ENCODE results near the gene PRPF40A. TPM values are rescaled to one million over a fixed set of nuclear protein-coding genes. Genes with fewer than 3 reads are reported as not detected.

PRPF40A gene
- total RNA-seq, 1 donor from 2014 or later = 74.6 TPM

DNA sequence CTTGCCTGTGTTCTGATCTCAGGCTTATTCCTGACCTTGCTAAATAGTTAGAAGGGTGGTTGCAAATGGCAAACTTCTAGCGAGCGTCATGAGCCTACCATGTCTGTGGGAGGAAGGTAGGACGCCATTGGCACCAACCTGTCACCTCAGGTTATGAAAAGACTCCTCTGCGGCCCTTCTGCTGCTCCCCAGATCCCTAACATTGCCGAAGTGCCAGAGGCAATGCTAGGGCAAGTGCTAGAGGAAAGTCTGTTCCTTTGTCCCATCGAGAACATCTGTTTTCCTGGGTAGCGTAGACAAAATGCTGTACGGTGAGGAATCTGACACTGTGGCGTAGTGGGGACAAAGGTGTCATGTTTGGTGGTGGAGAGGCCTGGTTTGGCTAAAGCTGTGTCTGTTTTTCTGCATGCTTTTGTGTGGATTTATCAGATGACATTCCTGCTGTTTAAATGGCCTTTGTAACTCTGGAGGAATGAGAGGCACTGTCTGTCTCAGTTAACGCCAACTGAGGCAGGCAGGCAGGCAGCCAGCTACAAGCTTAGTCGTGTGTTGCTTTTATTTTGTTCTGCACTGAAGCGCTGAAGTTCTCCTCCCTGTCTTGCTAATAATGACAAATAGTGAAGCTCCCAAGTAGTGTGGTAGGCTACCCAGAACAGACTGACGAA lies 94.1 kb downstream of the PRPF40A start:
- Histone ChIP-seq H3K4me1 (no peaks in the 10 kb centered on the region), H3K27me3 (no peaks in the 10 kb centered on the region), H3K4me3 (no peak overlapping the region), H3K27ac (no peak overlapping the region), H3K36me3 (peaks cover 0 to 8% of the 10 kb centered on the region in 2 donors), H3K9me3 (no peaks in the 10 kb centered on the region)
- intact Hi-C loops (cut with DNase I) = no loop called here
- peak in 1 of 2 donors; percentile 56 for DNase-seq (ENCODE audit: extremely low spot score in 2 of 2)
- TF ChIP-seq POLR2AphosphoS5 (IDR thresholded peaks at IDR 0.05; ENCODE audit: insufficient read depth in 1 of 2, low read depth in 1 of 2) (no peak), POLR2A (IDR thresholded peaks at IDR 0.05) (no peak)
- TF ChIP-seq, protein P1, sequence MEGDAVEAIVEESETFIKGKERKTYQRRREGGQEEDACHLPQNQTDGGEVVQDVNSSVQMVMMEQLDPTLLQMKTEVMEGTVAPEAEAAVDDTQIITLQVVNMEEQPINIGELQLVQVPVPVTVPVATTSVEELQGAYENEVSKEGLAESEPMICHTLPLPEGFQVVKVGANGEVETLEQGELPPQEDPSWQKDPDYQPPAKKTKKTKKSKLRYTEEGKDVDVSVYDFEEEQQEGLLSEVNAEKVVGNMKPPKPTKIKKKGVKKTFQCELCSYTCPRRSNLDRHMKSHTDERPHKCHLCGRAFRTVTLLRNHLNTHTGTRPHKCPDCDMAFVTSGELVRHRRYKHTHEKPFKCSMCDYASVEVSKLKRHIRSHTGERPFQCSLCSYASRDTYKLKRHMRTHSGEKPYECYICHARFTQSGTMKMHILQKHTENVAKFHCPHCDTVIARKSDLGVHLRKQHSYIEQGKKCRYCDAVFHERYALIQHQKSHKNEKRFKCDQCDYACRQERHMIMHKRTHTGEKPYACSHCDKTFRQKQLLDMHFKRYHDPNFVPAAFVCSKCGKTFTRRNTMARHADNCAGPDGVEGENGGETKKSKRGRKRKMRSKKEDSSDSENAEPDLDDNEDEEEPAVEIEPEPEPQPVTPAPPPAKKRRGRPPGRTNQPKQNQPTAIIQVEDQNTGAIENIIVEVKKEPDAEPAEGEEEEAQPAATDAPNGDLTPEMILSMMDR (IDR thresholded peaks at IDR 0.05) = no peak

DNA sequence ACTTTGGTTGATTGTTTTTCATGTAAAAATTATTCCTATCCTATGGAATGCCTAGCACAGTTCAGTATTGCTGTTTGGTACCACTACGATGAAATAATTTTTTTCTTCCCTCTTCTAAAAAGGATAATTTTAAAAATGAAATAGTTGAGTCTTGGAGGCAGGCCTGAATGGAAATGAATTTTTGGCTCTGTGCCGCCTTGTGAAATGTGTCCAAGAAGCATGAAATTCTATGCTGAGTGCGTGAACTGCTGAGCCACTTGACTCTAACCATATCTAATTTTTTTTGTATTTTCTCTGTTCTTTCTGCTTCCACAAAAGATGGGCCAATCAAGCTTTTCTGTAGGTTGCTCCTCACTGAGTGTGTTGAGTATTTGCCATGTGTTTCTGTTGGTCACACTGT lies 95.0 kb downstream of the PRPF40A start:
- no peaks in the 10 kb centered on the region for H3K27me3 ChIP-seq
- H3K36me3 ChIP-seq = peaks cover 0 to 13% of the 10 kb centered on the region in 2 donors
- DNase-seq (ENCODE audit: extremely low spot score in 2 of 2) = no peak
- intact Hi-C loops (cut with DNase I) = no loop called here
- H3K4me1 ChIP-seq = no peaks in the 10 kb centered on the region
- H3K27ac ChIP-seq = no peak overlapping the region
- TF ChIP-seq POLR2AphosphoS5 (IDR thresholded peaks at IDR 0.05; ENCODE audit: insufficient read depth in 1 of 2, low read depth in 1 of 2) = no peak
- TF ChIP-seq POLR2A (IDR thresholded peaks at IDR 0.05) = no peak
- TF ChIP-seq, protein P1 (IDR thresholded peaks at IDR 0.05) = no peak
- H3K9me3 ChIP-seq = no peaks in the 10 kb centered on the region
- no peak overlapping the region for H3K4me3 ChIP-seq

DNA sequence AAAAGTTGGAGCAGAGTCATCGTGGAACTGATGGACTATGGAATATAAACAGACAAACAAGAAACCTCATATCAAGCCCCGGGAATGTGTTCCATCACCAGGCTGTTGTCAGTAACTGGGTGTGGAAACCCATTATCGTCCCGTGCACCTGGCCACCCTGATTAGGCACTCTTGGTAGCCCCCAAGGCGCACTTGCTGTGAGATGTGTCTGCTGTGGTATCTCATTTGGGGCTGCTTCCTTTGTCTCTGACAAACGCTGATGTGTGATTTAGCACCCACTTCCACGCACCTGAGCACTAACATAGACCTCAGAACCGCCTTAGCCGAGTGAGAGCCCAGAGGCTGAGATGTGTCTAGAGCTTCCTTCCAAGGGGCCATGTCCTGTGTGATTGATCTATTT lies 96.3 kb downstream of the PRPF40A start:
- H3K27ac ChIP-seq = no peak overlapping the region
- DNase-seq (ENCODE audit: extremely low spot score in 2 of 2) = peak in 1 of 2 donors; percentile 77
- peaks cover 0 to 14% of the 10 kb centered on the region in 2 donors for H3K36me3 ChIP-seq
- H3K9me3 ChIP-seq = no peaks in the 10 kb centered on the region
- H3K27me3 ChIP-seq = no peaks in the 10 kb centered on the region
- H3K4me1 ChIP-seq = no peaks in the 10 kb centered on the region
- intact Hi-C loops (cut with DNase I) = no loop called here
- TF ChIP-seq POLR2A (IDR thresholded peaks at IDR 0.05) (no peak), POLR2AphosphoS5 (IDR thresholded peaks at IDR 0.05; ENCODE audit: insufficient read depth in 1 of 2, low read depth in 1 of 2) (no peak)
- TF ChIP-seq, protein P1 (IDR thresholded peaks at IDR 0.05) = no peak
- no peak overlapping the region for H3K4me3 ChIP-seq

DNA sequence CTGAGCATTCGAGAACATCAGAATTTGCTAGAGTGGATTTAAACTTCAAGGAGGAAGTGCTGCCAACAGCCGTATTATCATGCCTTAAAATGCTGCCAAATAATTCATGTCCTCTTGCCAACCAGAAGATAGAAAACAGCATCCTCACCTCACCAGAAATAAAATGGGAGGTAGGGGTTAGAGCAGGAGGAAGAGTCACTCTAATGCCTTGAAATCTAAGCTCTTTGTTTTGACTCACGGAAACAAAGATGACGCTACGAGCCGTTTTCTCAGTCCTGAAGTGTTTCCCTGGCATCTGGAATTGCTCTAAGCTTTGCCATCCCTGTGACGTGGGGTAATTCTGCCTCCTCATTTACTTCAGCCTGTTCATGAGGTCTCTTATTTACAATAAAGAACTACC lies 97.1 kb downstream of the PRPF40A start:
- TF ChIP-seq POLR2AphosphoS5 (IDR thresholded peaks at IDR 0.05; ENCODE audit: insufficient read depth in 1 of 2, low read depth in 1 of 2) = peak in 1 of 2 donors; percentile 13
- TF ChIP-seq, protein P1 (IDR thresholded peaks at IDR 0.05) = no peak
- Histone ChIP-seq H3K27ac (no peak overlapping the region), H3K9me3 (no peaks in the 10 kb centered on the region), H3K4me1 (no peaks in the 10 kb centered on the region), H3K4me3 (no peak overlapping the region), H3K36me3 (peaks cover 0 to 14% of the 10 kb centered on the region in 2 donors), H3K27me3 (no peaks in the 10 kb centered on the region)
- intact Hi-C loops (cut with DNase I) = no loop called here
- no peak for DNase-seq (ENCODE audit: extremely low spot score in 2 of 2)

DNA sequence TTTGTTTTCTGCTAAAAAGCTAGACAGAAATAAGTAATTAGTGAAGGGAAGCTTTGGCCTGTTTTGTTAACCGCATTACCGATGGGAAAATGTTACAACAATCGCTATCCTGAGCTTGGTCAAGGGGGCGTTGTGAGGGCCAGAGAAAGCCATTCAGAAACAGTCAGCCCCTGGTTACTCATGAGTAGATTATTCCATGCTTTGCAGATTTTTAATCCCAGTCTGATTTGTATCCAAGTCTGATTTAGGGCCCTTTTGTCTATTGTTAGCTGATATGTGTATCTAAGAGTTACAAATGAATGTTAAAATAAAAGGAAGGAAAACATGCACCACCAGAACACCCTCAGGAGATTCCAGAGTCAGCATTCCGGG lies 99.1 kb downstream of the PRPF40A start:
- intact Hi-C loops (cut with DNase I) = no loop called here
- peak in 1 of 2 donors; percentile 18 for DNase-seq (ENCODE audit: extremely low spot score in 2 of 2)
- no peak overlapping the region for H3K27ac ChIP-seq
- TF ChIP-seq, protein P1 (IDR thresholded peaks at IDR 0.05) = no peak
- no peak for TF ChIP-seq POLR2AphosphoS5 (IDR thresholded peaks at IDR 0.05; ENCODE audit: insufficient read depth in 1 of 2, low read depth in 1 of 2)
- TF ChIP-seq POLR2A (IDR thresholded peaks at IDR 0.05) = no peak
- no peaks in the 10 kb centered on the region for H3K27me3 ChIP-seq
- no peak overlapping the region for H3K4me3 ChIP-seq
- peaks cover 0 to 14% of the 10 kb centered on the region in 2 donors for H3K36me3 ChIP-seq
- no peaks in the 10 kb centered on the region for H3K9me3 ChIP-seq
- no peaks in the 10 kb centered on the region for H3K4me1 ChIP-seq
